HG02970 (cell line): Measurements from ENCODE around the gene ISYNA1.

Source experiments
- ATAC-seq: cut with Tn5 transposase; IDR thresholded peaks from one replicate; pipeline ENCODE4 v1.9.1; 2021; ENCODE audit warnings: mild to moderate bottlenecking, moderate library complexity, moderate number of reproducible peaks; ENCODE audit not compliant: unreplicated experiment, low FRiP score

Gene ISYNA1

GRCh38 chr19:18468517-18468916 lies 30.6 kb upstream of the ISYNA1 start:
- ATAC-seq: no peak

GRCh38 chr19:18467978-18468377 lies 30.0 kb upstream of the ISYNA1 start:
- ATAC-seq: no peak

GRCh38 chr19:18466354-18466753 lies 28.4 kb upstream of the ISYNA1 start:
- ATAC-seq: no peak

- no peak for ATAC-seq
Observed at GRCh38 chr19:18465964-18466339, 28.0 kb upstream of the ISYNA1 start.

- no peak for ATAC-seq
Observed at GRCh38 chr19:18465214-18465963, 27.5 kb upstream of the ISYNA1 start.

- no peak for ATAC-seq
Observed at GRCh38 chr19:18464646-18465045, 26.7 kb upstream of the ISYNA1 start.

- ATAC-seq: no peak
Observed at GRCh38 chr19:18461471-18461870, 23.5 kb upstream of the ISYNA1 start.

- ATAC-seq: no peak
Observed at GRCh38 chr19:18460900-18461299, 23.0 kb upstream of the ISYNA1 start.

- no peak for ATAC-seq
Observed at GRCh38 chr19:18457483-18458331, 19.8 kb upstream of the ISYNA1 start.

GRCh38 chr19:18456974-18457373 lies 19.0 kb upstream of the ISYNA1 start:
- no peak for ATAC-seq

- no peak for ATAC-seq
Observed at GRCh38 chr19:18456279-18456678, 18.3 kb upstream of the ISYNA1 start.

- no peak for ATAC-seq
Observed at GRCh38 chr19:18453269-18454024, 15.5 kb upstream of the ISYNA1 start.

- no peak for ATAC-seq
Observed at GRCh38 chr19:18452386-18452785, 14.5 kb upstream of the ISYNA1 start.

GRCh38 chr19:18450931-18451836 lies 13.3 kb upstream of the ISYNA1 start:
- no peak for ATAC-seq

GRCh38 chr19:18450021-18450930 lies 12.3 kb upstream of the ISYNA1 start:
- no peak for ATAC-seq

- no peak for ATAC-seq
Observed at GRCh38 chr19:18449552-18449951, 11.6 kb upstream of the ISYNA1 start.

GRCh38 chr19:18446811-18447359 lies 9.0 kb upstream of the ISYNA1 start:
- ATAC-seq: no peak

- ATAC-seq: no peak
Observed at GRCh38 chr19:18446145-18446810, 8.3 kb upstream of the ISYNA1 start.
